Activated CD4-positive, alpha-beta T cell treated with anti-CD3 and anti-CD28 coated beads, Interleukin-2, amount 50 U/mL, for 1 hour (primary cell): Measurements from ENCODE around the gene CENATAC.
A peak's percentile ranks its signal among the peaks of the same experiment; 100 is the strongest.
"Not testable (repeated sequence)": the region's sequence is repeated elsewhere in the genome, so short reads cannot be mapped to it uniquely, and the experiment has no call there.

Source experiments
- DNase-seq: peaks from one replicate; pipeline ENCODE4 v3.0.0-alpha.2; 2020

CENATAC gene

GRCh38 chr11:119057000-119057769, 59.2 kb downstream of the CENATAC start, which contains the start of gene HYOU1:
Gene HYOU1, minus strand, starts transcription at chr11:119057205. Its CDS starts 1,045 bp downstream, at chr11:119056160.
- DNase-seq, result peak; percentile 99

- not testable (repeated sequence) for DNase-seq
Observed at GRCh38 chr11:119059128-119059527, 61.2 kb downstream of the CENATAC start.

GRCh38 chr11:119061256-119061655, 63.3 kb downstream of the CENATAC start:
- no peak for DNase-seq

GRCh38 chr11:119062779-119063178, 64.8 kb downstream of the CENATAC start:
- no peak for DNase-seq

GRCh38 chr11:119065369-119065768, 67.4 kb downstream of the CENATAC start:
- peak; percentile 38 for DNase-seq
